ENCODE measurements around the gene CXorf66. TPM values are rescaled to one million over a fixed set of nuclear protein-coding genes. Genes with fewer than 3 reads are reported as not detected.

Gene CXorf66
- total and polyA plus RNA-seq, 9 of the 15 experiments (the other 6 are each of a cell fraction or from before 2014, with no cell fraction given): not detected

DNA sequence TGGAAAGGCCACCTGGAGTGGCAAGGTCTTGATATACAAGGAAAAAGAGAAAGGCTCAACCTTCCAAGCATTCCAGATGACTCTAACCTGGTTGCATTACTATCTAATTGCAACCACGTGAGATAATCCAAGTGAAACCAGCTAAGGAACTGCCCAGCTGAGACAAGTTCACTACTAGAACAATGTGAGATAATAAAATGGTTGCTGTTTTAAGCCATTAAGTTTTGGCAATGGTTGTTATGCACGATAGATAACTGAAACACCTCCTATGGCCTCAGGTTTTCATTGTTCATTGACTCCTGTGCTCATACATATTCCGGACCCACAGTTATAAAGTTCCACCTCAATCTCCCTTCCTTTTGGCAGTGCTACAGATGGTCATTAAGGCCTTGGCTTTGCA is 9.2 kb upstream of the CXorf66 start:
- no peak overlapping the region for H3K4me3 ChIP-seq
- no peak for ATAC-seq
- TF ChIP-seq TFE3 (CRISPR knock-in tag; IDR thresholded peaks at IDR 0.05) (peak; percentile 20; the same call in 1 of the 2 replicates), PHTF2 (CRISPR knock-in tag; IDR thresholded peaks at IDR 0.05) (no peak)
- no peak for FAIRE-seq
- no peak for DNase-seq (ENCODE audit: extremely low read depth in 1 of 4, low spot score in 3 of 4)
- no peaks in the 10 kb centered on the region for H3K79me2 ChIP-seq (ENCODE audit: control insufficient read depth, insufficient read depth, low read length)
- H3K9me3 ChIP-seq (replicated peaks; ENCODE audit: control insufficient read depth, insufficient read depth, low read depth, low read length): no peaks in the 10 kb centered on the region
- in situ Hi-C loops (cut with MboI): no loop called here
- no peaks in the 10 kb centered on the region for H3K36me3 ChIP-seq (ENCODE audit: control insufficient read depth, insufficient read depth, low read length)
- CTCF ChIA-PET (ENCODE audit: low intra/inter-chr PET ratio): no interaction called here
- no TSS peak for BruUV-seq (replicated peaks)
- no peaks in the 10 kb centered on the region for H4K20me1 ChIP-seq (replicated peaks; ENCODE audit: control insufficient read depth, insufficient read depth, low read length)
- H3K9me1 ChIP-seq (ENCODE audit: control insufficient read depth, insufficient read depth, low read length): no peaks in the 10 kb centered on the region
- intact Hi-C loops (cut with micrococcal nuclease): no loop called here
- no peak overlapping the region for H2AFZ ChIP-seq (ENCODE audit: low read depth, low read length)
- H3K4me2 ChIP-seq (ENCODE audit: insufficient read depth, low read length): no peak overlapping the region
- H3K4me1 ChIP-seq (replicated peaks in 1 of 2; ENCODE audit: control insufficient read depth in 2 of 2, insufficient read depth in 2 of 2, low read length in 2 of 2): no peaks in the 10 kb centered on the region
- no peak overlapping the region for H3K27ac ChIP-seq (ENCODE audit: extremely low read depth, low read depth, low read length)
- 0% methylated on average over 3 of the region's 3 CpGs for WGBS (ENCODE audit: insufficient coverage, low coverage, missing lambda C conversion rate)
- POLR2A ChIA-PET: no interaction called here
- no peak overlapping the region for H3K9ac ChIP-seq (ENCODE audit: insufficient read depth in 1 of 2, low read depth in 2 of 2, low read length in 2 of 2)
- no peaks in the 10 kb centered on the region for H3K27me3 ChIP-seq (ENCODE audit: control insufficient read depth in 2 of 2, insufficient read depth in 2 of 2, low read length in 2 of 2)

Measured in K562 (cell line).